SK-N-SH treated with all-trans-retinoic acid at 6 μM for 48 hours (cell line): ENCODE measurements around the gene ELF5.

Experiments used
- ATAC-seq: fragments of 200-7000 bp; cut with Tn5 transposase; 3 replicates; pipeline ENCODE4 v1.9.1; 2020; ENCODE audit warnings: mild to moderate bottlenecking, moderate library complexity
- ARNTL ChIP-seq: fragments of 450-650 bp; formaldehyde crosslinking; IDR thresholded peaks from 2 replicates; pipeline ENCODE4 v1.5.0; 2020; ENCODE audit warnings: low read depth, mild to moderate bottlenecking, moderate library complexity, borderline replicate concordance
- BACH2 ChIP-seq: fragments of 250-450 bp; sonication (Bioruptor Pico); IDR thresholded peaks from 2 replicates; pipeline ENCODE4 v1.9.0; 2021; ENCODE audit warnings: mild to moderate bottlenecking, borderline replicate concordance
- CREB5 ChIP-seq: fragments of 250-450 bp; sonication (Bioruptor Pico); IDR thresholded peaks from 2 replicates; pipeline ENCODE4 v1.5.1; 2020; ENCODE audit warnings: low read depth, mild to moderate bottlenecking, moderate library complexity
- CSDC2 ChIP-seq: fragments of 250-450 bp; sonication (Bioruptor Pico); IDR thresholded peaks from 2 replicates; pipeline ENCODE4 v1.5.0; 2020; ENCODE audit warnings: mild to moderate bottlenecking, moderate library complexity
- ESRRG ChIP-seq: fragments of 250-450 bp; sonication (Bioruptor Pico); IDR thresholded peaks from 2 replicates; pipeline ENCODE4 v1.6.1; 2021; ENCODE audit warnings: mild to moderate bottlenecking
- GLIS3 ChIP-seq: fragments of 250-450 bp; sonication (Bioruptor Pico); IDR thresholded peaks from 2 replicates; pipeline ENCODE4 v1.5.0; 2020; ENCODE audit warnings: mild to moderate bottlenecking, moderate library complexity
- ISL1 ChIP-seq: fragments of 250-450 bp; sonication (Bioruptor Pico); IDR thresholded peaks from 2 replicates; pipeline ENCODE4 v2.1.2; 2022; ENCODE audit warnings: mild to moderate bottlenecking, moderate library complexity
- OSR1 ChIP-seq: fragments of 250-450 bp; sonication (Bioruptor Pico); IDR thresholded peaks from 2 replicates; pipeline ENCODE4 v1.8.0; 2022; ENCODE audit warnings: moderate library complexity, mild to moderate bottlenecking, inconsistent platforms
- POU6F1 ChIP-seq: fragments of 250-450 bp; sonication (Bioruptor Pico); IDR thresholded peaks from 2 replicates; pipeline ENCODE4 v1.8.0; 2021; ENCODE audit warnings: low read depth, mild to moderate bottlenecking, moderate library complexity, borderline replicate concordance
- PPARA ChIP-seq: fragments of 250-450 bp; sonication (Bioruptor Pico); IDR thresholded peaks from 2 replicates; pipeline ENCODE4 v1.5.0; 2020; ENCODE audit warnings: mild to moderate bottlenecking, borderline replicate concordance
- RARB ChIP-seq: fragments of 250-450 bp; sonication (Bioruptor Pico); IDR thresholded peaks from 2 replicates; pipeline ENCODE4 v1.8.0; 2021; ENCODE audit warnings: mild to moderate bottlenecking, moderate library complexity
- TCF4 ChIP-seq: fragments of 250-450 bp; sonication (Bioruptor Pico); IDR thresholded peaks from 2 replicates; pipeline ENCODE4 v1.8.0; 2021; ENCODE audit warnings: mild to moderate bottlenecking, moderate library complexity, borderline replicate concordance
- TOX ChIP-seq: fragments of 250-450 bp; sonication (Bioruptor Pico); IDR thresholded peaks from 2 replicates; pipeline ENCODE4 v1.8.0; 2021; ENCODE audit warnings: mild to moderate bottlenecking, moderate library complexity, borderline replicate concordance
- TSHZ2 ChIP-seq: fragments of 250-450 bp; sonication (Bioruptor Pico); IDR thresholded peaks from 2 replicates; pipeline ENCODE4 v1.5.0; 2020; ENCODE audit warnings: mild to moderate bottlenecking, moderate library complexity
- ZC3H10 ChIP-seq: fragments of 250-450 bp; sonication (Bioruptor Pico); IDR thresholded peaks from 2 replicates; pipeline ENCODE4 v1.5.1; 2021; ENCODE audit warnings: mild to moderate bottlenecking, moderate library complexity
- ZFP3 ChIP-seq: fragments of 250-450 bp; sonication (Bioruptor Pico); IDR thresholded peaks from 2 replicates; pipeline ENCODE4 v1.5.0; 2020; ENCODE audit warnings: mild to moderate bottlenecking, moderate library complexity
- ZFP30 ChIP-seq: fragments of 450-650 bp; formaldehyde crosslinking; IDR thresholded peaks from 2 replicates; pipeline ENCODE4 v1.5.0; 2022; ENCODE audit warnings: mild to moderate bottlenecking, moderate library complexity
- ZNF70 ChIP-seq: fragments of 450-650 bp; formaldehyde crosslinking; IDR thresholded peaks from 2 replicates; pipeline ENCODE4 v1.5.0; 2020; ENCODE audit warnings: mild to moderate bottlenecking, moderate library complexity
- ZNF8 ChIP-seq: fragments of 450-650 bp; formaldehyde crosslinking; IDR thresholded peaks from 2 replicates; pipeline ENCODE4 v1.5.0; 2020; ENCODE audit warnings: mild to moderate bottlenecking, moderate library complexity
- TF ChIP-seq, protein P1 (sequence below): fragments of 250-450 bp; sonication (Bioruptor Pico); IDR thresholded peaks from 2 replicates; pipeline ENCODE4 v1.8.0; 2020; ENCODE audit warnings: mild to moderate bottlenecking, moderate library complexity, borderline replicate concordance

The ELF5 gene

GRCh38 chr11:34461215-34461614 lies 52.4 kb downstream of the ELF5 start:
- no peak for ATAC-seq
- TF ChIP-seq POU6F1 (CRISPR knock-in tag): no peak
- TF ChIP-seq, protein P1, sequence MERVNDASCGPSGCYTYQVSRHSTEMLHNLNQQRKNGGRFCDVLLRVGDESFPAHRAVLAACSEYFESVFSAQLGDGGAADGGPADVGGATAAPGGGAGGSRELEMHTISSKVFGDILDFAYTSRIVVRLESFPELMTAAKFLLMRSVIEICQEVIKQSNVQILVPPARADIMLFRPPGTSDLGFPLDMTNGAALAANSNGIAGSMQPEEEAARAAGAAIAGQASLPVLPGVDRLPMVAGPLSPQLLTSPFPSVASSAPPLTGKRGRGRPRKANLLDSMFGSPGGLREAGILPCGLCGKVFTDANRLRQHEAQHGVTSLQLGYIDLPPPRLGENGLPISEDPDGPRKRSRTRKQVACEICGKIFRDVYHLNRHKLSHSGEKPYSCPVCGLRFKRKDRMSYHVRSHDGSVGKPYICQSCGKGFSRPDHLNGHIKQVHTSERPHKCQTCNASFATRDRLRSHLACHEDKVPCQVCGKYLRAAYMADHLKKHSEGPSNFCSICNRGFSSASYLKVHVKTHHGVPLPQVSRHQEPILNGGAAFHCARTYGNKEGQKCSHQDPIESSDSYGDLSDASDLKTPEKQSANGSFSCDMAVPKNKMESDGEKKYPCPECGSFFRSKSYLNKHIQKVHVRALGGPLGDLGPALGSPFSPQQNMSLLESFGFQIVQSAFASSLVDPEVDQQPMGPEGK (CRISPR knock-in tag): no peak
- no peak for TF ChIP-seq ZC3H10 (CRISPR knock-in tag)
- no peak for TF ChIP-seq PPARA
- TF ChIP-seq CSDC2: no peak
- TF ChIP-seq OSR1 (CRISPR knock-in tag): no peak
- no peak for TF ChIP-seq ZFP3
- TF ChIP-seq ZNF70 (CRISPR knock-in tag): no peak

DNA sequence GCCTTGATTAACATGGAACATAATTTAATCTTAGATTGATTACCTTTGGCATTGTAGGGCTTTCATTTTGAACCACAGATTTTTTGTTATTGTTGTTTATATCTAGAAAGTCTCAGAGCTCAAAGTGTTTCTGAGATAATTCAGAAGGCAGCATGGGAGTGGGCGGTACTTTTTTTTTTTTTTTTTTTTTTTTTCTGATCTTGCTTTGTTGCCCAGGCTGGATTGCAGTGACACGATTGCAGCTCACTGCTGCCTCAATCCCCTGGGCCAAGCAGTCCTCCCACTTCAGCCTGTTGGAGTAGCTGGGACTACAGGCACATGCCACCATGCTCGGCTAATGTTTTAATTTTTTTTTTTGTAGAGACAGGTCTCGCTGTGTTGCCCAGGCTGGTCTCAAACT lies 53.3 kb downstream of the ELF5 start:
- no peak for ATAC-seq
- no peak for TF ChIP-seq TCF4 (CRISPR knock-in tag)
- TF ChIP-seq ISL1: no peak
- TF ChIP-seq GLIS3 (CRISPR knock-in tag): no peak
- TF ChIP-seq ZFP3: no peak
- no peak for TF ChIP-seq BACH2 (CRISPR knock-in tag)
- no peak for TF ChIP-seq ARNTL (CRISPR knock-in tag)
- TF ChIP-seq RARB (CRISPR knock-in tag): no peak
- TF ChIP-seq CREB5 (CRISPR knock-in tag): no peak

GRCh38 chr11:34459507-34460162 lies 54.0 kb downstream of the ELF5 start:
- TF ChIP-seq CSDC2 (no peak), ZC3H10 (CRISPR knock-in tag) (no peak), ZFP30 (CRISPR knock-in tag) (no peak), TCF4 (CRISPR knock-in tag) (no peak), ESRRG (CRISPR knock-in tag) (no peak), ARNTL (CRISPR knock-in tag) (no peak), TOX (no peak), ZNF8 (CRISPR knock-in tag) (no peak), RARB (CRISPR knock-in tag) (no peak), PPARA (no peak), TSHZ2 (CRISPR knock-in tag) (no peak), BACH2 (CRISPR knock-in tag) (no peak)
- TF ChIP-seq, protein P1 (CRISPR knock-in tag): no peak
- TF ChIP-seq, all 23 proteins: peak for 0
- no peak for ATAC-seq
